Stimulated activated CD4-positive, alpha-beta T cell treated with anti-CD3 and anti-CD28 coated beads, Interleukin-4, amount 100 ng/mL, for 48 hours (primary cell): Measurements from ENCODE around the gene BCAR1.

Experiments
- DNase-seq, 2 donors: peaks; one replicate each; pipeline ENCODE4 v3.0.0-alpha.2; 2020; ENCODE audit warnings: low read depth in 2 of 2

BCAR1 gene

DNA sequence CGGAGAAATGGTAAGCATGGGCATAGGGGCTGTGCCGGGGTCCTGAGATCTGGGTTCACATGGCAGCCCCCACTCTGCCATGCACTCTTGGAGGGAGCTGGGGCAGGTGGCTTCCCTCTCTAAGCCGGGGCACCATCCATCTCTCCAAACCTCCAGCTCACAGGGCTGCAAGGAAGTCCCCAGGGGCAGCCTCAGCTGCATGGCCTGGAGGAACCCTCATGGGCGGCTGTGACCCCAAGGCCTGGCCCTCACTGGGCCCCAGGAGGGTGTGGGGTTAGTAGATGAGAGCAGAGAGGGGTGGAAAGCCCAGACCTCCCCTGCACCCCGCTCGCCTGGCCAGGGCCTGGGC lies 47.0 kb downstream of the BCAR1 start:
- DNase-seq = no peak

DNA sequence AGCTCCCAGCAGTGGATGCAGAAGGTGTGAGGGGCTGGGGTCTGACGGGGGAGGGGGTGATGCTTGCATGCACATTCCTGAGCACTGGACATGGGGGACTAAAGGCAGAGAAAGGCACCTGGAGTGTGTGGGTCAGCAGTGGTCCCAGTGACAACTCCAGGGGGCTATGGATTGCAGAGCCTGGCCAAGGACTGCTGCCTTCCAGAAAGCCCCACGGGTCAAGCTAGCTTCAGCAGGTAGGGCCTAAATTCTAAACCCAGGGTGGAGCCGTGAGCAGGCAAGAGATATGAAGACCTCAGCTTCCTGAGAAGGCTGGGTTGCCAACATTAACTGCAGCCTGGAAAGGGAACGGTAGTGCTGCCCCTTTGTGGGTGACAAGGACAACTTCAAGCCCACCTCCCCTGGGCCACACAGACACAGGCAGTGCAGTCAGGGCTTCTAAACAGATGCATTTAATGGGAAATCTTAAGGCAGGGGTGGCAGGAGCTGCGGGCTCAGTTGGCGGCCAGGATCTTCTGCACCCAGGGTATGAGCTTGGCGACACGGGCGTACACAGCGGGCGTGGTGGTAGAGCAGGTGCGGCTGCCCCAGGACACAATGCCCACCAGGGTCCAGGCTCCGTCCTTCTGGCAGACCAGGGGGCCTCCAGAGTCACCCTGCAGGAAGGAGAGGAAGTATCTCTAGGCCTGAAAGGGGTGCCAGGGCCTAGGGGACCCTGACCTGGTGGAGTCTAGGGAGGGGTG lies 47.6 kb downstream of the BCAR1 start:
- DNase-seq = no peak

- no peak for DNase-seq
These were observed 48.3 kb downstream of the BCAR1 start for GRCh38 chr16:75203096-75203495.

GRCh38 chr16:75202069-75202590 lies 49.3 kb downstream of the BCAR1 start:
- DNase-seq = no peak

GRCh38 chr16:75198135-75198600 lies 53.3 kb downstream of the BCAR1 start:
- no peak for DNase-seq

- DNase-seq = no peak
These were observed 53.8 kb downstream of the BCAR1 start for GRCh38 chr16:75197522-75198134.

GRCh38 chr16:75196836-75197235 lies 54.6 kb downstream of the BCAR1 start:
- no peak for DNase-seq

DNA sequence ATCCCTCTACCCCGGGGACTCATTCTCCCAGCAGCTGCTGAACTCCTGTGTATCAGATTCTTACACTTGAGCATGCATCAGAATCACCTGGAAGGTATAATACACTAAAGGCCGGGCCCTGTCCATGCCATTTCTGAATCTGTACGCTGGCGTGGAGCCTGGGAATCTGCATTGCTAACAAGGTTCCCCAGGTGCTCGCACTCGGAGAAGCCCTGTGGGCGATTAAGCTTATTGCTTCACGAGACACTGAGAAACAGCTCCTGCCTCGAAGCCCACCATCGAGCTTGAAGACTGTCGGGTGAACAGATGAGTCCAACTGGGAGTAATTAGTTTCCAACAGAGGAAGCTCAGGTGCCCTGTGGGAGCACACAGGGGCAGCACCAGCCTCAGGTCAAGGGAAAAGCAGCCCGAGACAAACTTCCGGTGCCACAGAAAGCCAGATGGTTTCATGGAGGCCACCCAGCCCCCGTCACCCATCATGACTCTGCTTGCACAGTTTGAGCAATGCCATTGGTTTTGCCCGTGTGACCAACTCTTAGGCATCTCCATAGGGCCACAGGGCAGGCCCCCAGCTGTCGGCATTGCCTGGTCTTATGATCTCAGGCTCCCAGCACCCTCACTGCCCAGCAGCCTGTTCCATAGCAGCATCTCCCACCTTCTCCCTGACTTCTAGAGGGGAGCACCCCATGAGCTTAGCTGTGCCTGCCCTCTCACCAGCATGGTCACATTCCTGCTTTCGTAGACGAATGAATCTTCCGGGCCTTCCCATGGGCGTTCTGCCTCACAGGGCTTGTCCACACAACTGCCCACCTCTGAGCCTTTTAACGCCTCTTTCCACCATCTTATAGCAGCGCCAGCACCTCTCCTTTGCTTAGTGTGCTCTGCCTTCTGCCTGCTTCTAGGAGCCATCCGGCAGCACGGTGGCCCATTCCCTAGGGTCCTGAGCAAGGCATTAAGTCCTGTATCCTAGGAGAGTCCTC lies 55.3 kb downstream of the BCAR1 start:
- no peak for DNase-seq

DNA sequence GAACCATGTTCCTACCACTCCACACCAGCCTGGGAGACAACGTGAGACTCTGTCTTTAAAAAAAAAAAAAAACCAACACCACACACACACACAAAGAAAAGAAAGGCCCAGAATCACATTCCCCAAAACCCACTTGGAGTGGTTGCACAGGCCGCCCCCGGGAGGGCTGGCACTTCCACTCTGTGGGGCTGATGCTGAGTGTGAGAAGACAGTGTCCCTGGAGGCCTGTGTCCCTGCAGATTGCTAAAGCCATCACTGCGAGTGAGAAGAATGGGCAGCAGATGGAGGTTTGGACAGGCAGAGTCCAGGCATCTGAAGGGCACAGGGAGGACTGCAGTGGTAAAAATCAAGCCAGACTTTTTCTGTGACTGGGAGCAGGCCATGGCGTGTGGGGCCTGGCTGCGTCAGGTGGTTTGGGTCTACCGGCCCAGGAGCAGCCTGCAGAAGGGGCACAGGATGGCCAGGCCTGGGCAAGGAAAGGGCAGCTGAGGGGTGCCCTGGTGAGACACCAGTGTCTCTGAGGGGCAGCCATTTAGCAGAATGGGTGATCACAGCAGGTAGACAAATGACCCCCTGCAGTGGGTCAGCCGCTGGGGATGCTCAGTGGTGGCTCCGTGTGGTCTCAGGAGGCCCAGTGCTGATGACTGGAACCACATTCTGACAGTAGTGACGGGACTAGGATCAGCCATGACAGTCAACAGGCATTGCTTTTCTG lies 57.5 kb downstream of the BCAR1 start:
- DNase-seq = no peak

DNA sequence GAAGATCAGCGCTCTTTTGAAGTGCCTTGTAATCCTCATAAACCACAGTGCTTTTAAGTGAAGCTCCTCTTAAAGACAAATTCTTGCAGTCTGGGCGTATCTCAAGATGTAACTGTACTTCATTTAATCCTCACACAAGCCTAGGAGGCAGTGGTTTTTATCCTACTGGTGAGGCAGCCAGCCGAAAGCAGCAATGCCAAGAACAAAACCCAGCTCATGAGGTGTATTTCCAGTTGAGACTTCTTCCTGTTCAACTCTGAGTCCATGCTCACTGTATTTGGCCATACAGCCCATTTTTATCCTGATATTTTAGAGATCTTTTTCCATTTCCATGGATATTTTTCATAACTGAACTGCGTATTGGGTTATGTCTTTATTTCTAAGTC lies 58.2 kb downstream of the BCAR1 start:
- DNase-seq = no peak

DNA sequence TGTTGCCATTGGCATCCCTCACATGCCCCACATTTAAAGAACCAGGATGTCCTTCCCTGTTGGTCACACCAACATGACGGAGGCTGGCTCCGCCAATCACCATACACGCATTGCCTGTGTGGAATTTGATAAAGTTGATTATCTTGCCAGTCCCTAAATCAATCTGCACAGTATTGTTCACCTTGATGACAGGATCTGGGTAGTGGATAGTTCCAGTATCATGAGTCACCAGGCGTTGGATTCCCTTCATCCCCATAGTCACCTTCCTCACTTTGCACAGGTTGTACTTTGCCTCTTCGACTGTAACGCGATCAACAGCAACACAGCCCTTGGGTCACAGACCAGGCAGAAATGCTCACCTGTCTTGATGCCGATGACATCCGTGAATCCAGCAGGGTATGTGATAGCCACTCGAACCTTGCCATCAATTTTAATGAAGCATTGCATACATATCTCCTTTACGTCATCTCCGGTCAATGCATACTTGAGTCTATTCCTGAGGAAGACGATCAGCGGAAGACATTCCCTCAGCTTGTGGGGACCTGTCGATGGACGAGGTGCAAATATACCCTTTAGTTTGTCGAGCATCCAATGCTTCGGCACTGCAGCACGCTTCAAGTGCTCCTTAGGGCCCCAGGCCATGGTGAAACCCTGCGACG lies 58.7 kb downstream of the BCAR1 start:
- DNase-seq = no peak

DNA sequence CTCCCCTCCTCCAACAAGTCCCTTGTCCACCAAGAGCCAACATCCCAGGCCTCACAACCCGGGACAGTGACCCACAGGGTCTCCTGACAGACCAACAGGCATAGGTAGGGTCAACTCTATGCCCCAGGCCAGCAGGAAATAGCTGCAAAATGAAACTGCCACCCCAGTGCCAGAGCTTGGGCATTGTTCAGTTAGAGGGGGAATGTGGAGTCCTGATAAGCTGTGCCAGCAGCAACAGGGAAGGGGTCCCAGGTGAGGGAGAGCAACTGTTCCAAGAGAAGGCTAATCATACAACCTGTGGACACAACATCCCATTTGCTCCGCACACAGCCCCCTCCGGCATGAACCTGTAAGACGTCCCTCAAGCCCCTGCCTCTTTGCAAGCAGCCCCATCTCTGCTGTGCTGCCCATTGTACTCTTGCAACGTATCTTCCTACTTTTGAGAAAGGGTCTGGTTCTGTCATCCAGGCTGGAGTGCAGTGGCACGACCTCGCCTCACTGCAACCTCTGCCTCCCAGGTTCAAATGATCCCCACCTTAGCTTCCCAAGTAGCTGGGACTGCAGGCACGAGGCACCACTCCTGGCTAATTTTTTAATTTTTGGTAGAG lies 61.7 kb downstream of the BCAR1 start:
- DNase-seq = no peak

DNA sequence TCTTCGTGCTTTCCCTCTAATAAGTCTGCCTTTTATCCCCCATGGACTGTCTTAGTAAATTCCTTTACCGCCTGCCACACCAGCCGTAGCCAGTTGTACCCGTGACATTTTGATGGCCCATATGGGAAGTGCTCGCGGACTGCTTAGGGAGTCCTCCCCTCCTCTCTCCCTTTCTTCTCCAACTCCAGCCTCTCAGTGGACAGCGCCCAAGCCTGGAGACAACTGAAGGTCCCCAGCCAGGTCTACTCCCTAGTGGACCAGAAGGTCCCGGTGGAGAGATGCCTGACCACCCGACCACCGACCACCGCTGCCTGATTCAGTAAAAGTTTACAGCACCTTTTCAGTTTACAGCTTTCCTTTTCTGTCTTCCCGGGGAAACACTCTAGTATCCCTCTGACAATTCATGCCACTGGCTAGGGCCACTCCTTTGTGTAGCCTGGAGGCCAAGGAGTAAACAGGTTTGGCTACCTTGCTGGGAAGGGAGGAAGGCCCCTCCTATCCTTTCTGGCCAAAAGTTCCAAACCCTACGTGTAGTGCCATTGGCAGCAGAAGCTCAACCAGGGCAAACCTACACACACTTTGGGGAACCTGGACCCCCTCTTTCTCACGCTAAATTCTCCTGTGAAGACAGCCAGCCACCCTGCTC lies 62.5 kb downstream of the BCAR1 start:
- DNase-seq = no peak

- DNase-seq = no peak
These were observed 69.8 kb downstream of the BCAR1 start for GRCh38 chr16:75181630-75182029.

DNA sequence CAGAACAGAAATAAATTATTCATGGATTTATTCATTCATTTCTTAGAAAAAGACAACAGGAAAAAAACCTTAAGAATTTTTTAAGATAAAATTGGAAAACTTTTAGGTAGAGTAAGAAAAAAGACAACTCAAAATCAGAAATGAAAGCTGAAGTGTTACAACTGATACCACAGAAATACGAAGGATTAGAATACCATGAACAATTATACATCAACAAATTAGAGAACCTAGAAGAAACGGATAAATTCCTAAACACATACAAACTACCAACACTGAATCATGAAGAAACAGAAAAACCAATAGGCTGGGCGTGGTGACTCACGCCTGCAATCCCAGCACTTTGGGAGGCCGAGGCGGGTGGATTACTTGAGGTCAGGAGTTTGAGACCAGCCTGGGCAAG lies 72.2 kb downstream of the BCAR1 start:
- no peak for DNase-seq
